HFFc6 (cell line): Measurements from ENCODE around the gene PPP2R5A. TPM values are rescaled to one million over a fixed set of nuclear protein-coding genes. Genes with fewer than 3 reads are reported as not detected.
A peak's percentile ranks its signal among the peaks of the same experiment; 100 is the strongest.

ENCODE experiments used
- DNase-seq: peaks from one replicate; pipeline ENCODE4 v3.0.0-alpha.2; 2018
- H3K27ac Mint-ChIP-seq: 2 replicates; pipeline ENCODE4 v1.8.0; 2020; ENCODE audit warnings: mild to moderate bottlenecking, mixed read lengths
- H3K27me3 Mint-ChIP-seq: 2 replicates; pipeline ENCODE4 v1.8.0; 2021; ENCODE audit warnings: mild to moderate bottlenecking, moderate library complexity, mixed read lengths; ENCODE audit not compliant: insufficient read depth
- H3K36me3 Mint-ChIP-seq: 2 replicates; pipeline ENCODE4 v1.8.0; 2021; ENCODE audit warnings: low read depth, mixed read lengths
- H3K4me1 Mint-ChIP-seq: 2 replicates; pipeline ENCODE4 v1.8.0; 2020; ENCODE audit warnings: low read depth, mixed read lengths
- H3K4me3 Mint-ChIP-seq: 2 replicates; pipeline ENCODE4 v1.8.0; 2020; ENCODE audit warnings: mild to moderate bottlenecking, moderate library complexity, mixed read lengths
- H3K9me3 Mint-ChIP-seq: 2 replicates; pipeline ENCODE4 v1.8.0; 2020; ENCODE audit warnings: mild to moderate bottlenecking, mixed read lengths
- total RNA-seq, 6 experiments: library from RNA; stranded (reverse); fragmentation: NEBNext Ultra II Directional; extraction: Animal tissue kit (Norgen Biotek cat#: 25700); gene quantifications; 2 replicates in 1 of 6; 3 replicates in 5 of 6; pipeline ENCODE4 v1.2.3, GENCODE V29; 2021
- TF ChIP-seq, protein P1 (sequence below): fragments of 200-600 bp; sonication (generic); IDR thresholded peaks from 2 replicates; pipeline ENCODE4 v1.5.0; 2021; ENCODE audit warnings: antibody characterized with exemption, mild to moderate bottlenecking

The PPP2R5A gene
- total RNA-seq, 6 experiments from 2014 or later, result 15.2 to 19.5 (median 17.8) TPM

GRCh38 chr1:212310383-212310782 lies 25.2 kb downstream of the PPP2R5A start:
- Mint-ChIP-seq H3K4me3 (no peak overlapping the region), H3K27me3 (no peaks in the 10 kb centered on the region), H3K4me1 (peaks cover 49% of the 10 kb centered on the region), H3K27ac (peak overlapping the region; percentile 26), H3K9me3 (no peaks in the 10 kb centered on the region), H3K36me3 (peaks cover 17% of the 10 kb centered on the region)
- TF ChIP-seq, protein P1, sequence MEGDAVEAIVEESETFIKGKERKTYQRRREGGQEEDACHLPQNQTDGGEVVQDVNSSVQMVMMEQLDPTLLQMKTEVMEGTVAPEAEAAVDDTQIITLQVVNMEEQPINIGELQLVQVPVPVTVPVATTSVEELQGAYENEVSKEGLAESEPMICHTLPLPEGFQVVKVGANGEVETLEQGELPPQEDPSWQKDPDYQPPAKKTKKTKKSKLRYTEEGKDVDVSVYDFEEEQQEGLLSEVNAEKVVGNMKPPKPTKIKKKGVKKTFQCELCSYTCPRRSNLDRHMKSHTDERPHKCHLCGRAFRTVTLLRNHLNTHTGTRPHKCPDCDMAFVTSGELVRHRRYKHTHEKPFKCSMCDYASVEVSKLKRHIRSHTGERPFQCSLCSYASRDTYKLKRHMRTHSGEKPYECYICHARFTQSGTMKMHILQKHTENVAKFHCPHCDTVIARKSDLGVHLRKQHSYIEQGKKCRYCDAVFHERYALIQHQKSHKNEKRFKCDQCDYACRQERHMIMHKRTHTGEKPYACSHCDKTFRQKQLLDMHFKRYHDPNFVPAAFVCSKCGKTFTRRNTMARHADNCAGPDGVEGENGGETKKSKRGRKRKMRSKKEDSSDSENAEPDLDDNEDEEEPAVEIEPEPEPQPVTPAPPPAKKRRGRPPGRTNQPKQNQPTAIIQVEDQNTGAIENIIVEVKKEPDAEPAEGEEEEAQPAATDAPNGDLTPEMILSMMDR, result no peak
- no peak for DNase-seq

- peaks cover 17% of the 10 kb centered on the region for H3K36me3 Mint-ChIP-seq
- DNase-seq, result peak; percentile 57
- H3K9me3 Mint-ChIP-seq, result no peaks in the 10 kb centered on the region
- peaks cover 54% of the 10 kb centered on the region for H3K4me1 Mint-ChIP-seq
- H3K27ac Mint-ChIP-seq, result peak overlapping the region; percentile 66
- TF ChIP-seq, protein P1, result no peak
- no peaks in the 10 kb centered on the region for H3K27me3 Mint-ChIP-seq
- no peak overlapping the region for H3K4me3 Mint-ChIP-seq
These were observed 26.8 kb downstream of the PPP2R5A start for GRCh38 chr1:212311836-212312497.

DNA sequence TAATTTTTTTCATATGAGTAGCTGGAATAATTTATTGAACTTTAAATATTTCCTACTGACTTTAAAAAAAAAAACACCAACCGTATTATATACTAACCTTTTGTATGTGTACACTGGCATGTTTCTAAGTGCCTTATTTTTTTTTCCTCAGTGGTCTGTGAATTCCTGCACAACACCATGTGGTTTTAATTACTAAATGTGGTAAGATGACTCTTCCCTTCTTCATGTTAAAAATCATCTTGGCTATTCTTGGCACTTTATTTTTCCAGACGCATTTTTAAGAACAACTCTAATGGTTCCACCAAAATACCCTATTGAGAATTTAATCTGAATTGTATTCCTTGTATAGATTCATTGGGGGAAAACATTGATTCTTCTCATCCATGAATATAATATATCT lies 28.4 kb downstream of the PPP2R5A start:
- Mint-ChIP-seq H3K4me3 (no peak overlapping the region), H3K27me3 (no peaks in the 10 kb centered on the region), H3K4me1 (peaks cover 66% of the 10 kb centered on the region), H3K9me3 (no peaks in the 10 kb centered on the region), H3K36me3 (peaks cover 12% of the 10 kb centered on the region; the same call in 1 of the 2 replicates), H3K27ac (peak overlapping the region; percentile 52; the same call in 1 of the 2 replicates)
- TF ChIP-seq, protein P1, result no peak
- peak; percentile 66 for DNase-seq

DNA sequence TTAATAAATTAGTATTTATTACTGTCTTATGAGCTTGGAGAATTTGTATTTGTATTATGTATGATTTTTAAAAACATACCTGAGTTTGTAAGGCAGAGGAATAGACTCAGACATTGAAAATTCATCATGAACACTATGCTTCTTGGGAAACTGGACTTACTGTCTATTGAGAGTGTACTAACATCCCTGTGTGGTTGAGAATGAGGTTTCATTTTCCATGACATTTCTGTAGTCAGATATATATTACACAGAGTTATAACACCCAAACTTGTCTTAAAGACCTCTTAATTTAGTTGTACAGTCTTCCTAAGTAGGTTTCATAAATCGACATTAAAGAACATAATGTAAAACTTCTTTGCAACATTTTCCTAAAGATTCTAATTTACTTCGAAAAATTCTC lies 30.0 kb downstream of the PPP2R5A start:
- Mint-ChIP-seq H3K4me1 (peaks cover 60% of the 10 kb centered on the region), H3K9me3 (no peaks in the 10 kb centered on the region), H3K36me3 (0 out of 2 replicates have a peak, but pooled peaks cover under 1% of the 10 kb centered on the region), H3K27ac (no peak overlapping the region), H3K27me3 (no peaks in the 10 kb centered on the region), H3K4me3 (no peak overlapping the region)
- DNase-seq, result no peak
- TF ChIP-seq, protein P1, result no peak

DNA sequence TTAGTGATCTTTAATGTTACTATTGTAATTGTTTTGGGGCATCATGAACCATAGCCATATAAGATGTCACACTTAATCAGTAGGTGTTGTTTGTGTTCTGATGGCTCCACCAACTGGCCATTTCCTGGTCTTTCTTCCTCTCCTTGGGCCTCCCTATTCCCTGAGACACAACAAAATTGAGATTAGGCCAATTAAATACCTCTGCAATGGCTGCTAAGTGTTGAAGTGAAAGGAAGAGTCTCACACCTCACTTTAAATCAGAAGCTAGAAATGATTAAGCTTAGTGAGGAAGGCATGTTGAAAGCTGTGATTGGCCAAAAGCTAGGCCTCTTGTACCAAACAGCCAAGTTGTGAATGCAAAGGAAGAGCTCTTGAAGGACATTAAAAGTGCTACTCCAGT lies 30.7 kb downstream of the PPP2R5A start:
- TF ChIP-seq, protein P1, result peak; percentile 56
- Mint-ChIP-seq H3K36me3 (no peaks in the 10 kb centered on the region), H3K4me3 (no peak overlapping the region), H3K9me3 (no peaks in the 10 kb centered on the region), H3K4me1 (peaks cover 53% of the 10 kb centered on the region), H3K27me3 (no peaks in the 10 kb centered on the region), H3K27ac (no peak overlapping the region)
- peak; percentile 38 for DNase-seq
